HG02981 (cell line): ENCODE data around the gene RHOC.
A peak's percentile ranks its signal among the peaks of the same experiment; 100 is the strongest.

Experiments used
- ATAC-seq: cut with Tn5 transposase; IDR thresholded peaks from one replicate; pipeline ENCODE4 v1.9.1; 2021; ENCODE audit warnings: mild to moderate bottlenecking, moderate library complexity; ENCODE audit not compliant: unreplicated experiment

Gene RHOC

GRCh38 chr1:112703706-112704105, 3.2 kb downstream of the RHOC start:
- no peak for ATAC-seq

GRCh38 chr1:112702420-112703261, 4.3 kb downstream of the RHOC start:
- ATAC-seq: no peak

GRCh38 chr1:112702067-112702395, 4.9 kb downstream of the RHOC start:
- no peak for ATAC-seq

GRCh38 chr1:112701227-112702066, 5.5 kb downstream of the RHOC start:
- no peak for ATAC-seq

- peak; percentile 44 for ATAC-seq
These were observed 6.4 kb downstream of the RHOC start for GRCh38 chr1:112700290-112701226.

GRCh38 chr1:112699425-112700144, 7.3 kb downstream of the RHOC start:
- ATAC-seq: no peak

GRCh38 chr1:112698366-112699310, 8.3 kb downstream of the RHOC start:
- no peak for ATAC-seq

GRCh38 chr1:112697781-112698201, 9.1 kb downstream of the RHOC start:
- no peak for ATAC-seq

- ATAC-seq: no peak
These were observed 10.2 kb downstream of the RHOC start for GRCh38 chr1:112696578-112697314.

- no peak for ATAC-seq
These were observed 11.7 kb downstream of the RHOC start for GRCh38 chr1:112695276-112695675.

GRCh38 chr1:112694363-112694929, 12.5 kb downstream of the RHOC start:
- no peak for ATAC-seq

- no peak for ATAC-seq
These were observed 13.1 kb downstream of the RHOC start for GRCh38 chr1:112693821-112694220.

- no peak for ATAC-seq
These were observed 14.2 kb downstream of the RHOC start for GRCh38 chr1:112692681-112693080.

- no peak for ATAC-seq
These were observed 17.1 kb downstream of the RHOC start for GRCh38 chr1:112689842-112690237.

- ATAC-seq: no peak
These were observed 17.6 kb downstream of the RHOC start for GRCh38 chr1:112689196-112689841.

- no peak for ATAC-seq
These were observed 18.1 kb downstream of the RHOC start for GRCh38 chr1:112688781-112689193.

GRCh38 chr1:112687785-112688496, 19.0 kb downstream of the RHOC start:
- ATAC-seq: no peak
